ENCODE measurements around the gene LAPTM4A. TPM values are rescaled to one million over a fixed set of nuclear protein-coding genes. Genes with fewer than 3 reads are reported as not detected.
A peak's percentile ranks its signal among the peaks of the same experiment; 100 is the strongest.
"Not testable (repeated sequence)": the region's sequence is repeated elsewhere in the genome, so short reads cannot be mapped to it uniquely, and the experiment has no call there.

Gene LAPTM4A
- total RNA-seq, 4 donors from 2014 or later = 138 to 216 (median 191) TPM

DNA sequence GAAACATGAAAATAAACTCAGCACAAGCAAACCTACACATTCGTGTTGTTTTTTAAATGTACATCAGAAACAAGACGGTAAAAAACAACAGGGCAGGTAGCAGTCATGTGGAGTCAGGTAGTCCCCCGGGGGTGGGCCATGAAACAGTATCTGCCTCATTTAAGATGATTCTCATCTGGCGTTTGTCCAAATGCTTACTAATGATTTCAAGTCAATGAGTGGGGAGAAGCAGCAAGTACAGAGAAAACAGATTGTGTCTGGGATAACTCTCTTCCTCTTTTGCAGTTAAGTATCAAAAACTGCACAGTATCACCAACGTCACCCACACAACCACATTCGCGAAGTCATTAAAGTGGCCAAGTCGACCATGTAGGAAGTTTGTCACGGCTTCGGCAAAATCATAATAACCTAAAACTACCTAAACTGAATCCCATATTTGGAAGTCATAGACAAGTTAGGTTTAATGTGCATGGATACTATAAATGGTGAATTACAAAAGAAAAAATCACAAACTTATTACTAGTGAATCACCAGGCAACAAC is 1.3 kb downstream of the LAPTM4A start:
- Histone ChIP-seq H3K36me3 (no peaks in the 10 kb centered on the region), H3K9me3 (no peaks in the 10 kb centered on the region), H3K27ac (peak overlapping the region; percentile 96 to 100 (median 97)), H3K27me3 (no peaks in the 10 kb centered on the region), H3K4me1 (peaks cover 0 to 57% (median 15%) of the 10 kb centered on the region in 4 donors), H3K4me3 (peak overlapping the region; percentile 65 to 86 (median 74))
- 1% methylated on average over 10 of the region's 10 CpGs for WGBS, 2 donors
- peak in 1 of 2 donors; percentile 42 for DNase-seq (ENCODE audit: low spot score in 2 of 2)
- TF ChIP-seq EP300 (IDR thresholded peaks at IDR 0.05) (no peak), POLR2A (IDR thresholded peaks at IDR 0.05) (peak in 1 of 2 donors; percentile 25)

DNA sequence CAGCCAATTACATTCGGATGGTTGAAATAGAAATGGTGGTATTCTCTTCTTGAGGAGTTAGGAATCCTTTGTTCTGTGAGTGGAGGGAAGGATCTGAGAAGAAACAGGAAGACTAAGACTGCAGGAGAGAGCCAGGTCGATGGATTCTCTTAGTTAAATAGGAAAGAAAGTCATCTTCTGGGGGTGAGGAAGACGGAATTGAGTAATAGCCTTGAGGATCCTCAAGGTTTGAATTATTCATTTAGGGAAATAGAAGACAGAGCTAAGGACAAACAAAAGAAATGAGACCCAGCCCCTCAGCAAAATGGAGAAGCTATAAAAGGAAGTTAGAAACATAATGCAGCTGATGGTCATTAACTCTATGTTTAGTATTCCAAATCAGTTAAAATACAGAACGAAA is 1.8 kb downstream of the LAPTM4A start:
- Histone ChIP-seq H3K36me3 (no peaks in the 10 kb centered on the region), H3K4me1 (peaks cover 0 to 62% (median 18%) of the 10 kb centered on the region in 4 donors), H3K27me3 (no peaks in the 10 kb centered on the region), H3K9me3 (no peaks in the 10 kb centered on the region), H3K4me3 (peak overlapping the region; percentile 65 to 86 (median 74)), H3K27ac (peak overlapping the region; percentile 96 to 100 (median 97))
- 1 to 3% methylated on average over 4 of the region's 4 CpGs for WGBS, 2 donors
- TF ChIP-seq EP300 (IDR thresholded peaks at IDR 0.05) (no peak), POLR2A (IDR thresholded peaks at IDR 0.05) (no peak), CTCF (IDR thresholded peaks at IDR 0.05) (no peak)
- DNase-seq (ENCODE audit: low spot score in 2 of 2) = peak in 1 of 2 donors; percentile 22

DNA sequence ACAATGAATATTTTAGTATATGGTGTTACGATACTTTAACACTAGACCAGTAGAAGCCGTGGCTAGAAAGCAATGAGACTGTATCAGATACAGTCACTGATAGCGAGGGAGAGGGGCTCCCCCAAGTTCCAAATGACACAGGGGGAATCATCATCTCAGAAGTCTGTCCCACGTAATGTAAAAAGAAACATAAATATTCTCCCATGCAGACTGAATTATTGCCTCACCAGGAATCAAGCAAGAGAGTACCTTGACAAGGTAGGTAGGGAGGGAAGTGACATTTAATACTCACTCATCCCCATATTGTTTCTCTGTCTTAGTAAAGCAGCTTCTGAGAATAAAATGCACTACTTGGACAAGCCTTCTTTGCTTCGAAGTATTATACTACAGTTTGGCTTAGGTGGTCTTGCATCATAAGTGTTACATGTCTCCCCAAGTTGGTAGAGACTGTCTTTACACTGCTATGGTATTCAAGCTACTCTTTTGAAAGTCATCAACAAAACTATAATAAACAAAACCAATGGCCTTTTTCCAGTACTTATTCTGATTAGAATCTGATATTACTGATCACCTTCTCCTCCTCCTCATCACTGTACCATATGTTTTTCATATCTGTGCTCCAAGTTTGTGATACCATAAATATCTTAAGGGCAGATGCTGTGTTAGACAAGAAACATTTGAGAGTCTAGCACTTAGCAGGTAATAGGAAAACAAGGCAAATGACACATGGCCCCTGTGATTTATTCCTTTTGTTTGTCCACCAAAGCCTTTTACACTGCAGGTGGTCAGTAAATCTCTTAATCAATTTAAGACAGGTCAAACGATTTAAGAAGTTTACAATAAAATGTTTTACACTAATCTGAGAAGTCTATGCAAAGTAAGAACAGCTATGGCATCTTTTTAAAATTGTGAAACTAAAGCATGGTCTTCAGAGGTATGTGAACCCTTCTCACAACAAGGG is 2.7 kb downstream of the LAPTM4A start:
- WGBS, 2 donors = 36 to 48% methylated on average over 6 of the region's 6 CpGs

DNA sequence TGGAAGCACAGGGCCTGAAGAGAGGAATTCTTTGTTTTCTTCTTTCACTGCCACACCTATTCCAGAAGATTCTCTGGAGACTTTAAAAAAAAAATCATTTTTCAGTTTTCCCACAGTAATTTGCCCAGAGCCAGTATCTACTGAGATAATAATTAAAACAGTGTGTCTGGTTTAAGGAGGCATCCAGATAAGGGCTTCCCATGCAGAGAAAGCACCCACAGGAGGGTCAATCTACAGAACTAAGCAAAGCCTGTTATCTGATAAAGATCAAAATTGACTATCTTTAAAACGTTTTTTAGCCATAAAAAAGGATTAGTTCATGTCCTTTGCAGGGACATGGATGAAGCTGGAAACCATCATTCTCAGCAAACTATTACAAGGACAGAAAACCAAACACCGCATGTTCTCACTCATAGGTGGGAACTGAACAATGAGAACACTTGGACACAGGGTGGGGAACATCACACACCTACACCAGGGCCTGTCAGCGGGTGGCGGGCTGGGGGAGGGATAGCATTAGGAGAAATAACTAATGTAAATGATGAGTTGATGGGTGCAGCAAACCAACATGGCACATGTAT is 5.6 kb downstream of the LAPTM4A start:
- not testable (repeated sequence) for DNase-seq (ENCODE audit: low spot score in 2 of 2); H3K4me3 ChIP-seq; H3K9me3 ChIP-seq; H3K27me3 ChIP-seq; H3K36me3 ChIP-seq
- 46 to 56% methylated on average over 4 of the region's 4 CpGs for WGBS, 2 donors
- Histone ChIP-seq H3K27ac (peak overlapping the region in 1 of 4 donors; percentile 15), H3K4me1 (peaks cover 0 to 85% (median 45%) of the 10 kb centered on the region in 4 donors)

More for the DNA sequence above, 2.7 kb downstream of the LAPTM4A start:
- Histone ChIP-seq H3K9me3 (no peaks in the 10 kb centered on the region), H3K36me3 (no peaks in the 10 kb centered on the region), H3K27me3 (no peaks in the 10 kb centered on the region), H3K27ac (peak overlapping the region; percentile 96 to 100 (median 97)), H3K4me3 (peak overlapping the region in 2 of 4 donors; percentile 70 to 86), H3K4me1 (peaks cover 0 to 71% (median 25%) of the 10 kb centered on the region in 4 donors)
- no peak for DNase-seq (ENCODE audit: low spot score in 2 of 2)
- TF ChIP-seq POLR2A (IDR thresholded peaks at IDR 0.05) = no peak
- no peak for TF ChIP-seq CTCF (IDR thresholded peaks at IDR 0.05)

GRCh38 chr2:20044778-20045177 is 6.7 kb downstream of the LAPTM4A start:
- no peaks in the 10 kb centered on the region for H3K9me3 ChIP-seq
- H3K4me3 ChIP-seq = no peak overlapping the region
- WGBS, 2 donors = 82 to 89% methylated on average over 4 of the region's 4 CpGs
- H3K27me3 ChIP-seq = no peaks in the 10 kb centered on the region
- TF ChIP-seq POLR2A (IDR thresholded peaks at IDR 0.05) (no peak), EP300 (IDR thresholded peaks at IDR 0.05) (no peak), CTCF (IDR thresholded peaks at IDR 0.05) (no peak)
- no peak for DNase-seq (ENCODE audit: low spot score in 2 of 2)
- peak overlapping the region in 1 of 4 donors; percentile 32 for H3K27ac ChIP-seq
- H3K36me3 ChIP-seq = peaks cover 0 to 11% (median 9%) of the 10 kb centered on the region in 3 donors
- peaks cover 0 to 88% (median 45%) of the 10 kb centered on the region in 4 donors for H3K4me1 ChIP-seq
